GM10266 (cell line): Measurements from ENCODE around the gene NCOA1.

Source experiments
- DNase-seq: peaks from one replicate; pipeline ENCODE4 v3.0.0; 2012; ENCODE audit errors: extremely low spot score
- TF ChIP-seq, protein P1 (sequence below): IDR thresholded peaks from 2 replicates; pipeline ENCODE4 v1.5.1; 2012; ENCODE audit warnings: mild to moderate bottlenecking, low read depth; ENCODE audit not compliant: control insufficient read depth, insufficient read depth; ENCODE audit errors: missing control alignments

NCOA1 gene

DNA sequence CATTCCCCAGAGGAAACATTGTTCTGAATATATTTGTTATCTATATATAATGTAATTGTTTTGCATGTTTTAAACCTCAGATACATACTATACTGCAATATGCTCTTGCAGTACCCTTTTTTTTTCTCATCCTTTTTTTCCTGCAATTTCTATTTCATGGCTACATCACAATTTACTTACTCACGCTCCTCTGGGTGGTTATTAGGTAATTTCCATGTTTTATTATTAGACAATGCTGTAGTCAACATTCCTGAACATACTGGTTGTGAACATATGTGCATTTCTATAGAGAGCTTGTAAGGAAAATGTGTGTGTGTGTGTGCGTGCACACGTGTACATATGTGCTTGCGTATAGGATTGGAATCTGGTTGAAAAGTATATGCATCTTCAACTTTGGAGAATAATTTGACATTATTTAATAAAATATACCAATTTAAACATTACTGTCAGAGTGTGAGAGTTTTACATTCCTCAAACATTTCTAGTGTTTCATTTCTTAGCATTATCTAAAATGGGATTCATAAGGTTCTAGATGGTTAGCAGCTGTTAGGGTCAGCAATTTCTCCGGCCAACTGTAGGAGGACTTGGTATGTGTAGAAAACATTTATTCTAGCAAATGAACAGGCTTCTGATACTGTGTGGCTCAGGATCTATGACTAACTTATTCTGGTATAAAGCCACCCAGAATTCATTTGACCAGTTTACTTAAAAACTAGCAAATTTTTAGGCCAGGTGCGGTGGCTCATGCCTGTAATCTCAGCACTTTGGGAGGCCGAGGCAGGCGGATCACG, 22.4 kb downstream of the NCOA1 start:
- TF ChIP-seq, protein P1, sequence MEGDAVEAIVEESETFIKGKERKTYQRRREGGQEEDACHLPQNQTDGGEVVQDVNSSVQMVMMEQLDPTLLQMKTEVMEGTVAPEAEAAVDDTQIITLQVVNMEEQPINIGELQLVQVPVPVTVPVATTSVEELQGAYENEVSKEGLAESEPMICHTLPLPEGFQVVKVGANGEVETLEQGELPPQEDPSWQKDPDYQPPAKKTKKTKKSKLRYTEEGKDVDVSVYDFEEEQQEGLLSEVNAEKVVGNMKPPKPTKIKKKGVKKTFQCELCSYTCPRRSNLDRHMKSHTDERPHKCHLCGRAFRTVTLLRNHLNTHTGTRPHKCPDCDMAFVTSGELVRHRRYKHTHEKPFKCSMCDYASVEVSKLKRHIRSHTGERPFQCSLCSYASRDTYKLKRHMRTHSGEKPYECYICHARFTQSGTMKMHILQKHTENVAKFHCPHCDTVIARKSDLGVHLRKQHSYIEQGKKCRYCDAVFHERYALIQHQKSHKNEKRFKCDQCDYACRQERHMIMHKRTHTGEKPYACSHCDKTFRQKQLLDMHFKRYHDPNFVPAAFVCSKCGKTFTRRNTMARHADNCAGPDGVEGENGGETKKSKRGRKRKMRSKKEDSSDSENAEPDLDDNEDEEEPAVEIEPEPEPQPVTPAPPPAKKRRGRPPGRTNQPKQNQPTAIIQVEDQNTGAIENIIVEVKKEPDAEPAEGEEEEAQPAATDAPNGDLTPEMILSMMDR, result no peak
- no peak for DNase-seq

DNA sequence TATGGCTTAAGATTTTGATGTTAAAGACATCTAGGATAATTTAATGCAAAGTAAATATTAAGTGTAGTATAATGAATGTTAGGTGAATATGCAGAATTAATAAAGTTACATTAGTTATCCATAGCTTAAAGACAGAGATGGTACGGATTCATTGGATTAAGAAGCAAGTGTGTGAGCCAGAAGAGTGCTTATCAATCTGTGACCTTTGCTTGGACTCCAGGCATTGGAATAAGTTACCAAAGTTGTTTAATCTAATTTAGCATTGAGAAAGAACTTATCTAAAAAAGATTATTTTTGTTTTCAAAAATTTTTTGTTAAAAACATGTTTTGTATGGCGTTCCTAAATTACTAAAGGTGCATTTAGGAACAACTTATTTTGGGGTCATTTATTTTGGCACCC, 23.8 kb downstream of the NCOA1 start:
- TF ChIP-seq, protein P1, result no peak
- no peak for DNase-seq

DNA sequence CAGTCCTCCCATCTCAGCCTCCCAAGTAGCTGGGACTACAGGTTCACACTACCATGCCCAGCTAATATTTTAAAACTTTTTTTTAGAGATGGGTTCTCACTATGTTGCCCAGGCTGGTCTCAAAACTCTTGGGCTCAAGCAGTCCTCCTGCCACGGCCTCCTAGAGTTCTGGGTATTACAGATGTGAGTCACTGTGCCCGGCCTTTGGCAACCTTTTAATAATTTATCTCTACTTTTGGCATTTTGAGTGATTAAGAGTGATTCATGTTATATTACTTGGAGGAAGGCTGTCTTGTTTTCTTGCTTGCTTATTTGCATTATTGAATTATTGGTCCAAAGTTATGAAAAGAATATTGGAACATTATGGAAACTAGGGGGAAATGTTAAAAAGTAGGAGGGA, 24.3 kb downstream of the NCOA1 start:
- no peak for DNase-seq
- TF ChIP-seq, protein P1, result no peak

DNA sequence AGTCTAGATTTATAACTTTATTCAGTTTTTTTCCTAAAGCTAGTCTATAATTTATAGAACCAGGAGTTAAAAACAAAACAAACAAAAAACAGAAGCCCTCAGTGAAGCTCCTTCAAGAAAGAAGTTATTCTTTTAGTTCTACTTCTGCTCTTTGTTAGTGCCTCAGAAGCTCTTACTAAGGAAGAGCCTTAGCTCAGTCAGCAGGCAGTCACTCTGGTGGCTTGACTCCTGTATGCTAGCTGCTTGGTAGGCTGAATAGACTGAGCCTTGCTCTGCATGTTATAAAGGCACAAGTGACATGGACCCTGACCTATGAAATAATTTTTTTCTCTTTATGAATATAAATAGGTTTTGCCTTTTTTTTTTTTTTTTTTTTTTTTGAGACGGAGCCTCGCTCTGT, 24.8 kb downstream of the NCOA1 start:
- DNase-seq, result no peak
- TF ChIP-seq, protein P1, result no peak

DNA sequence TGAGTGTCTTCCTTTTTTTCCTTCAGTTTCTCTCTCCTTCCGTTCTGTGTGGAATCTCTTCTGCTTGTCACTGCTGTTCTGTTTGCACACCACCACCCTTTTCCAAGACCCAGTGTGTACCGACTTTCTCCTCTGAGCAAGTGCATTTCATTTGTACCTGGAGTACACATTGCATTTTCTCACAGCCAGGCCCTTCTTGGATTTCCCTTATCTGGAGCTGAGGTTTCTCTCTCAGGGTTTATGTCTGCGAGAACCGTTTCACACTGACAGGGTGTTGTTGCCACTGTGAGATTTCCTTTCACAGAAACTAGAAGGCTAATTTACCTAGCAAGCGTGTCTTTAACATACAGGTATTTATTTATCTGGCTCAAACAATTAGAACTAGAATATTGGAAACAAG, 26.2 kb downstream of the NCOA1 start:
- TF ChIP-seq, protein P1, result no peak
- DNase-seq, result no peak

DNA sequence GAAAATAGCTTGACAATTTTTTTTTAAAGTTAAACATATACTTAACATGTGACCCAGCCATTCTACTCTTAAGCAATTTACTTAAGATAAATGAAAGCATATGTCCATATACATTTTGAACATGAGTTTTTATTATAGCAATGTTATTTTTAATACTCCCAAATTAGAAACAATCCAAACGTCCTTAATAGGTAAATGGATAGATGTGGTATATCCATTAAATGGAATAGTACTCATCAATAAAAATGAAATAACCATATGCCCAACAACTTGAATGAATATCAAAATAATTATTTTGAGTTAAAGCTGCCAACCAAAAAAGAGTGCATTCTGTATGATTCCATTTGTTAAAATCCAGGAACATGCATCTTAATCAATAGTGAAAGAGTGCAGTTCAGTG, 29.1 kb downstream of the NCOA1 start:
- TF ChIP-seq, protein P1, result no peak
- no peak for DNase-seq

DNA sequence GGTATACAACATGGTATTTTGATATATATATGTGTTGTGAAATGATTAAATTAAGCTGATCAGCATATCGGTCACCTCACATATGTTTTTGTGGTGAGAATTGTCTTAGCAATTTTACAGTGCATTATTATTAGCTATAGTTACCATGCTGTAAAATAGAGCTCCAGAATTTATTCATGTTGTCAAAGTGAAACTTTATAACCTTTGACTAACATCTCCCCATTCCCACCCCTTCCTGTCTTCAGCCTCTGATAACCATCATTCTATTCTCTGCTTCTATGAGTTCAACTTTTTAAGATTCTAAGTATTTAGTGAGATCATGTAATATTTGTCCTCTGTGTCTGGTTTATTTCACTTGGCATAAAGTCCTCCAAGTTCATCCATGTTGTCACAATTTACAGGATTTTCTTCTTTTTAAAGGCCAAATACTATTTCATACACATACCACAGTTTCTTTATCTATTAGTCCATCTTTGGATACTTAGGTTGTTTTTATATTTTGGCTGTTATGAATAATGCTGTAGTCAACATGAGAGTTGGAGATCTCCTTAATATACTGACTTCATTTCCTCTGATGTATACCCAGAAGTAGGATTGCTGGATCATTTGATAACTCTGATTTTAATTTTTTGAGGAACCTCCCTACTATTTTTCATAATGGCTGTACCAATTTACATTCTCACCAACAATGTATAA, 30.3 kb downstream of the NCOA1 start:
- TF ChIP-seq, protein P1, result no peak
- DNase-seq, result no peak
